Subcutaneous adipose tissue (tissue), 4 donors: ENCODE data around the gene LARP6. TPM values are rescaled to one million over a fixed set of nuclear protein-coding genes. Genes with fewer than 3 reads are reported as not detected.

Experiments used
- CTCF ChIP-seq: fragments of 450-650 bp; IDR thresholded peaks from one replicate; pipeline ENCODE4 v1.5.1; 2016; ENCODE audit warnings: low read depth, mild to moderate bottlenecking, control low read depth, antibody characterized with exemption, moderate library complexity
- total RNA-seq, 4 donors: library from RNA; depleted of rRNA; stranded (reverse); fragments of >200 nt; gene quantifications; one replicate each; pipeline ENCODE4 v1.1.0, GENCODE V29; 2016

LARP6 gene
- total RNA-seq, 4 donors from 2014 or later = 42.9 to 139 (median 61.2) TPM

GRCh38 chr15:70783610-70784022 is 70.3 kb downstream of the LARP6 start:
- no peak for TF ChIP-seq CTCF

- no peak for TF ChIP-seq CTCF
These were observed 70.9 kb downstream of the LARP6 start for GRCh38 chr15:70783041-70783440.

- no peak for TF ChIP-seq CTCF
These were observed 72.7 kb downstream of the LARP6 start for GRCh38 chr15:70781236-70781635.

Other genes with a start within 250 kb of the LARP6 start
- gene UACA, start 90.6 kb downstream of the LARP6 start, total RNA-seq = 100 to 1,000 TPM in 2 of 4 donors, 10 to 100 TPM in 2; 83.2 to 154 (median 107) TPM
- gene THAP10, start 38.3 kb upstream of the LARP6 start, total RNA-seq = 1 to 10 TPM in 2 of 4 donors, under 1 TPM in 2; 0.88 to 4.6 (median 1.5) TPM
- gene LRRC49, start 38.7 kb upstream of the LARP6 start, total RNA-seq = 1 to 10 TPM; 3.2 to 8.8 (median 4.8) TPM